Activated T-cell treated with anti-CD3 and anti-CD28 coated beads for 48 hours (primary cell): ENCODE measurements around the gene KAZN.

Source experiments
- DNase-seq: peaks from one replicate; pipeline ENCODE4 v3.0.0-alpha.2; 2020; ENCODE audit warnings: low read depth

Gene KAZN

DNA sequence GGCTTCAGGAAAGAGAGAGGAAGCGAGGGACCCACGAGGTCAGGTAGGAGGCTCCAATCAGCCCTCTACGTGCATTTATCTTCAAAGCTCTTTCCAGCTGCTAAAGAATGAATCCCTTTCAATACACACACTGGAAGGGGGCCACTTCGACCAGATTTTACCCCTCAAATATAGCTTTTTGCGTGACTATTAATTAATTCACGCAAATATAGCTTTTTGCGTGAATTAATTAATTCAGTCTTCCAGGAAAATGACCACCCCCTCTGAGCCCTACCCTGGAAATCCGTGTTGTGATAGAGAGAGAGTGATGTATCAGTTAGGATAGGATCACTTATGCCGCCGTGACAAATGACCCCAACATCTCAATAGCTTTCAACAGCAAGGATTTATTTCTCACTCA, 289.9 kb downstream of the KAZN start:
- DNase-seq: no peak

DNA sequence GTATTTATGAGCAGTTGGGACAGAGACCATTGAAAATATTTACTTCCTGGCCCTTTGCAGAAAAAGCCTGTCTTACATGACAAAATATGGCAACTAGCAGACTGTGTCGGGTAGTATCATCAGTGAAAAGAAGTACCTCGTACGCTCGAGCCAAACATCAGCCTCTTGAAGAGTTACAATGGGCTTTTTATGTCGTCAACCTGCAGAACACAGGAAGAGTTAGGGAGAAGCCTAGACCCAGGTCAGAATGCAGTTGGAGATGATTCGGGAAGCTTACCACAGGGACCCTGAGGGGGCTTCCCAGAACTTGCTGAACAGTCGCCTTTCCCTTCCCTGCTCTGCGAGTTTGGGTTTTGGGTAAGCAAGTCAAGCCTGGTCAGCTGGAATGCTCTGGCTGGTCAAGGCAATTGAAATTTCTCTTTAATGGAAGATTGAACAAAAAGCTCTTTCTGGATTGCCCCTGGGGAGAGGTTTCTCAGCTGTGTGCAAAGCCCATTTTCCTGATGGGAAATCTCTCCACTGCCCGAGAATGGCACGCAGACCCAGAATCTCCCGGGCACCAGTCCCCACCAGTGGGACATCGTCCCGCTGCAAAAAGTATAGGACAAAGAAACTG, 291.4 kb downstream of the KAZN start:
- no peak for DNase-seq

DNA sequence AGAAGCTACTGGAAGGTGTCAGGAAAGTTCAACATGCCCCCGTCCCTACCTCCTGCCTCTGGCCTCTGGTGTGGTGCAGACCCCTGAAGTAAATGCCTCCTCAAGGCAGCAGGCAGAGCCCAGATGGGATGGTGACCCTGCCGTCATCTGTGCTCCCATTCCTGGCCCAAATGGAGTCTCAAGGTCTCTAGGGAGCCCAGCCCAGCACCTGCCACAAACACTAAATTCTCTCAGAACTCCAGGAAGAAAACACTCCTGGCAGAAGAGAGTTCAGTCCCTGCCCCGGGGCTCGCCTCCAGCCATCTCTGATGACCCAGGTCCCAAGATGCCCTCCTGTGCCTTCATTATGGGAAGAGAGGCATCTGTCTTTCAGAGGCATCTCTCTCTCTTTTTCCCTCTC, 293.5 kb downstream of the KAZN start:
- DNase-seq: no peak

DNA sequence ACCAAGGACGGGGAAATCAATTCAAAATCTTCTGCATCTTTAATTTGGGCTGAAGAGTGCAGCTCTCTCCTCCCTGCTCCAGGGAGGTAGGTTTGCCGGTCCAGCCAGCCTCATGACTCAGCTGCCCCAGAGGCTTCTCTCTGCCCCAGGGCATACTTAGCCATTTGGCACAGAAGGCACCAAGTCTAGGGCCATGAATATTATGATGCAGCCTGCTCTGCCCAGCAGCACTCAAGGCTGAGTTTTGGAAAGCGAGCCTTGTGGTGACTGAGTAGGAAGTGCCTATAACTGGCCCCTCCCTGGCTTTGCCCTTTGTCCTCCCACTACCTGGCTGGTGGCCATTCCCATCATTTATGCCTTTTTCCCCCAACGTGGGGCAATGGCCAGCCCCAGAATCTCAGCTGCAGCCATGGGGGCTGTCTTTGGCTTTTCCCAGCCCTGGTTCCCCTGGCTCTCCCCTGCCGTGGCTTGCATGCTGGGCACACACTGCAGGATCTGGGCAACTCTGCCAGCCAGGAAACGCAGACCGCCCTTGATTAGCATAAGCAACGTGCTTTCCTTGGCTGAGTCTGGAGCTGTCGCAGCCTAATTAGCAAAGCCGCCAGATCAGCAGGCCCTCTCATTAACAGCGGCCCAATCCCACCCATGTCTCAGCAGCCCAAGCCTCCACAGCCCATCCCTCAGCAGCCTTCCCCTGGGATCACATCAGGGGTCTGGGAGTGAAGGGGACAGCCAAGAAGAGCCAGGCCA, 296.5 kb downstream of the KAZN start:
- DNase-seq: no peak

DNA sequence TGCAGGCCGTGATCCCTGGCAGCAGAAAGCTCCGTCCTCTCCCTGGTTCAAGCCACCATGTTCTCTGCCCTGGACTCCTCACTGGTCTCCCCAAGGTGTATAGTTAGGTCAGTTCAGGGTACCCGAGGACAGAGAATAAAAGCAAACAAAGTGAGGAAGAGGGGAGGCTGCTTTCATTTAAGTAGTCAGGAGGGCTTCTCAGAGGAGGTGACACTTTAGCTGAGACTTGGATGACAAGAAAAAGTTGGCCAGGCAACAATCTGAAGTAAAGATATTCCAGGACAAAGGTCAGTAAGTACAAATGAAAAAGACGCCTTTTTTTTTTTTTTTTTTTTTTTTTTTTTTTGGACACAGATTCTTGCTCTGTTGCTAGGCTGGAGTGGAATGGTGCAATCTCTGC, 297.2 kb downstream of the KAZN start:
- DNase-seq: no peak

DNA sequence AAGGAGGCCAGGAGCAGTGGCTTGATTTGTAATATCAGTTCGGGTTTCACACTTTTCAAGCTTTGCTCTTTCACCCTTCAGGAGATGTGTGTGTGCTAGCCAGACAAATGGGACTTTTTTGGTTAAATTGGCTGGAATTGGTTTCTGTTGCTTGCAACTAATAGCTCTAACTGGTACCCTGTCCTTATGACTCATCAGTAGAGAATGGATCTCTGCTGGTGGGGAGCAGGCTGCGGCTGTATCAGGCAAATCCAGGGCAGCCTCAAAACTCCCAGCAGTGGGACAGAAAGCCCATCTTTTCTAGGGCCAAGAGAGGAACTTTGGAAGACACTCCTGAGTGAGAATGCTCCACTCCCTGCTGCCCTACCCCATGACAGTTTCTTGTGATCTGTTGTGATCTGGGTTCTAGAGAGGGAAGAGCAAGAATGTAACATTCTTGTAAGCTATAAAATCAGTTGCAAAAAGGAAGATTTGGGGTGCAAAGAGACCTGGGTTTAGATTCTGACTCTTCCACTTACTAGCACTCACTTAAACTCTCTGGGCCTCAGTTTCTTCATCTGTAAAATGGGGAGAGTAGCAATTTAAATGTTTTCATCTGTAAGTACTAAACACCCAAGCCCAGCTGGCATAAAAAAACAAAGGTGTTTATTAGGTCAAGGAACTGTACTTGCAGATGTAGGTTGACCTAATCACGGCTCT, 298.0 kb downstream of the KAZN start:
- no peak for DNase-seq

DNA sequence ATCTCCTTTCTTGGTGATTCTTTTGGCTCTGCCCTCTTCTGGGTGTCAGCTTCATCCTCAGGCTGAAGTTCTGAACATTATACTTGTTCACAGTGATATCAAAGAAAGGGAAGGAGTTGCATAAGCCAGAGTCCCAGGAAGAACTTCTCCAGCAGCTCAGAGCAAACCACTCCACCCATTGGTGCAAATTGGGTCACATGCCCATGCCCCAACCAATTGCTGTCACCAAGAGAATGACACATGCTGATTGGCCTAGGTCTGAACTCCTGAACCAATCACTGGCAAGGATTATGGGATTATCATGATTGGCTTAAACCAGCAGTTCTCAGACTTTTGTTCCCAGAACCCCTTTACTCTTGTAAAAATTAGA, 298.6 kb downstream of the KAZN start:
- no peak for DNase-seq

DNA sequence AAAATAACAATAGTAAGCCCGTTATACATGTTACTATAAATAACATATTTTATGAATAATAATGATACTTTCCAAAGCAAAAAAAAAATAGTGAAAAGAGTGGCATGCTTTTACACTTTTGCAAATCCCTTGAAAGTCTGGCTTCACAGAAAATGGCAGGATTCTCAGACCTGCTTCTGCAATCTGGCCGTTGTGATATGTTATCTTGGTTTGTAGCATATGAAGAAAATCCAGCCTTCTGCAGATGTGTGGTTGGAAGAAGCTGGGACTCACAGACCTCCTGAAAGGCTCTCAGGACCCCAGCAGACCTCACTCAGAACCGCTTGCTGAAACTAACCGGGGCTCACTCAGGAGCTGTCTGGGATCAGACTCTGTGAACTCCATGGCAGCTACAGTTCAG, 299.1 kb downstream of the KAZN start:
- DNase-seq: no peak

DNA sequence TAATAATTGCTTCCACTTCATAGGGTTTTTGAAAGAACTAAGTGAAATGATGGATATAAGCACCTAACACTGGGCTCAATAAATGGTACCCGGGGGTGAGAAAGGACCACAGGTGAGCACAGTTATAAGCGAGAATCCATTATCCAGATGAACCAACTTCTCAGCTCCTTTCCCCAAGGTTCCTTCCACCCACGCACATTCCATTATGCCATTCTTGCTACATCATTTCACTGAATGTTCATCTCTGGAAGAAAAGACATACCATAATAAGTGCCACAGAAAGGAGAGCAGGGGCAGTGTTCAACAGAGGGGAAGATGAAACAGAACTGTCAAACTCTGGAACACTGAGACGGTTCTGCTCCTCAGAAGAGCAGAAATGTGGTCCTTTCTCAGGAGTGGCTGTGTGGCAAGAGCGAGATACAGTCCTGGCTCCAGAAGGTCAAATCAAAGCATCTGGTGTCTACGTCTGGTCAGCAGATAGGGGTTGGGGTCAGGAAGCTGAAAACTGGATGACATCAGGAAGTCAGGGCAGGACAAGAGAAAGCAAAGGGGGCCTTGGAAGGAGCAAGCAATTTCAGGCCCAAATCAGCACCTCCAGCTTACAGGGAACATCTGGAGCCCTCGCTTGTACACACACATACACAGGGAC, 299.6 kb downstream of the KAZN start:
- DNase-seq: no peak

DNA sequence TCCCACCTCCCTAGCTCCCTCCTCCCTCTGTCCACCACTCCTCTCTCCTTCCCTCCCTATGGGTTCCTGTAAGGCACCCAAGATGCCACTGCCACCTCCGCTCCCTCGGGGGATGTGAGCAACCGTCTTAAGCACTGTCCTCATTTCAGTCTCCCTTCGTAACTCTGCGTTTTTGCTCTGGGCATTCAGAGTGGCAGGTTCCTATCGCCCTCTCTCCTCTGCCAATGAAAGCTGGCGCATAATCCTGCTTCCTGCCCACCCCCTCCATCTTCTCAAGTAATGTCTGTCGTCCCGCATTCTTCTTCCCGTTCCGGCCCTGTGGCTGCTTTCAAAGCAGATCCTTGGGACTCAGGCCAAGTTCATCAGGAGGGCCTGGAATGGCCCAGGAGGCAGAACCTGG, 301.2 kb downstream of the KAZN start:
- DNase-seq: no peak

DNA sequence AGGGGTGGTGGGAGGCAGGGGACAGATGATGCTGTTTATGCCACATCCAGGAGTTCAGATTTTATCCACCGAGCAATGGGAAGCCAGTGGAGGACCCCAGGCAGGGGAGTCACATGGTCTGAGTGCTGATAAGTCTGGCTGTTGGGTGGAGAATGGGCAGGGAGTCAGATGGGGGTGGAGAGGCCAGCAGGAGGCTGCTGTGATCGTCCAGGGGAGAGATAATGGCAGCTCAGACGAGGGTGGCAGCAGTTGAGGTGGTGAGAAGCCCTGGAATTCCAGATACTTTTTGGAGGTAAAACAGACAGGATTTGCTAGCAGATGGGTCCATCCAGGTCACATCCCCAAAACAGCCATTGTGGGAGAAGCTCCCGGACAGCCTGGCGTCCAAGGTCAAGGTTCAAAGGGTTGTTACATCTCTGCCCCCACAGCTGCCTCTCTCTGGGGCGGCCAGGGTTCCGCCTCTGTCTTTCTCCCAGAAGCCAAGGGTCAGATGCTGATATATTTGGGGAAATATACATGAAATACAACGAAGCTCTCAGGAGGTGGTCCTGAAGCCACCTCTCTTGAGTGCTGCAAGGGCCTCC, 303.0 kb downstream of the KAZN start:
- DNase-seq: no peak

DNA sequence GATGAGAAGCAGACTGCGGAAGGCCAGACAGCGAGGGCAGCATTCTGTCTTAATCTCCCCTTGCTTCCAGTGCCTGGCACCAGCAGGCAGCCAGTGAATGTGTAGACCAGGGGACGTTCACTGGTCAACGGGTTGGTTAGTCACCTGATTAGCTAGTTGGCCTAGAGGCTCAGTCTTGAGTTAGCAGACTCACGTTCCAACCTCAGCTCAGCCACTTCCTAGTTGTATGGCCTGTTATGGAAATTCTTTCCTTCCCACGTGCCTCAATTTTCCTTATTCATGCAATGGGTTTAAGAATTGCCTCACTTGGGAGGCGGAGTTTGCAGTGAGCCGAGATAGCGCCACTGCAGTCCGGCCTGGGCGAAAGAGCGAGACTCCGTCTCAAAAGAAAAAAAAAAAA, 305.4 kb downstream of the KAZN start:
- DNase-seq: no peak

DNA sequence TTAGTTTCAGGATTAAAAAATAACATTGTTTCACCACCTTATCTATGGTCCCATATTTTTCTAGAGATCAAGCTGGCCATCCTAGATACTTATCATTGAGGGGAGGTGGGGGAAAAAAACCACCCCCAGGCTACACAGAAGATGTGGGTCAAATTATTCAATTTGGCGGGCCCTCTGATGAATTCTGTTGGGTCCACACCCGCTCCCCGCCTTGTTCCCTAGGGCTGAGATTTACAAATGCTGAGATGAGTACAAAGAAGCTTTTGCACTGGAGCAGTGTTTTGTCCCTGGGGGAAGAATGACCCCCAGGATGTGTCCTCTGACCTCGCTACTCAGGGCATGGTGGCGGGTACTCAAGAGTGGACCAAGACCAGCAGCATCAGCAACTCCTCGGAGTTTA, 308.2 kb downstream of the KAZN start:
- DNase-seq: no peak

DNA sequence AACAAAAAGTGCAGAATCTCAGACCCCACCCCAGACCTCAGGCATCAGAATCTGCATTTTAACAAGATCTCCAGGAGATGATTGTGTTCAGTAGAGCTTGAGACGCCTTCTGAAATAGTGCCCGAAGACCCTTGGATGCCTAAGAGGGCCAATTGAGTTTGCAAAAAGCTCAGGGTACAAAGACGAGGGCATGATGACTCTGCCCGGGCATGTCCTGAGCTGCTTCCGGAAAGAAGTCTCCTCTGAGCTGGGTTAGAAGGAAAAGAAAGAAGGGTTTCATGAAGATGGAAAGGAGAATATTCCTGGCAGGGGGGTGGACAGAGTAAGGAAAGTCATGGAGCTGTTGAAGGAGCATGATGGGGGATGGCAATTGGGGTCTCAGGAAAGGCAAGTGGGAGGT, 308.9 kb downstream of the KAZN start:
- no peak for DNase-seq

DNA sequence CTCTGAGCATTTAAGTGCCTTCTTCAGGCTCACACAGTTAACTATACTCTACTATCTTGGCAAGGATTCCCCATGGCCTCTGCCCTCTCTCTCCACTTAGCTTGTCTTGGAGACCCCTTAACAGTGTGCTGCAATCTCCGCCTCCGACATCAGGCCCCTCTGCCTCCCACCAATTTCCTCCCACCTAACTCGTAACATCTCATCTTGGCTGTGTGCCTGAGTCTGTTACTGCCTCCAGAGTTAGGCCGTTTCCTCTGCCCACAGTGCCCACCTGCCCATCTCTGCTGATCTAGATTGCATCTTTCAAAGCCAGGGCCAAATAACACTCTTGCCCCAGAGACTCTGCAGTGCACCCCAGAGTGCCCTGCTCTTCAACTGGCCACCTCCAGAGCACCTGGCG, 310.8 kb downstream of the KAZN start:
- no peak for DNase-seq

DNA sequence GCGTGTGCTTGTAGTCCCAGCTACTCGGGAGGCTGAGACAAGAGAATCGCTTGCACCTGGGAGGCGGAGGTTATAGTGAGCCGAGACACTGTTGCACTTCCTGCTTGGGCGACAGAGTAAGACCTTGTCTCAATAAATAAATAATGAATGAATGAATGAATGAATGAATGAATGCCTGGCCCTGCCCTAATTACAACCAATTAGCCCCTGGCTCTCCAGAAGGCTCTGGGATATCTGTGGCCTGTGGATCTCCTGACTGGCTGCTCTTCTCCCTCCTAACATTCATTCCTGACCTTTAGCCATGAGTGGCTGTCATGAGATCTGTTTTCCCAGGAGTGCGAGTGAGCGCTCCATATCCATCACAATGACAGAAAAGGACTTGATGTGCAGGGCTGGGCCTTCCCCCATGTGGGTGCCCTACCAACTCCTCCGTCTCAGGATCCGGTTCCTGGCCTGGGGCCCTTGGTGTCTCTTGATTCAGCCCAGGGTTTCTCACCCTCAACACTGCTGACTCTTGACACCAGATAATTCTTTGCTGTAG, 311.5 kb downstream of the KAZN start:
- no peak for DNase-seq

DNA sequence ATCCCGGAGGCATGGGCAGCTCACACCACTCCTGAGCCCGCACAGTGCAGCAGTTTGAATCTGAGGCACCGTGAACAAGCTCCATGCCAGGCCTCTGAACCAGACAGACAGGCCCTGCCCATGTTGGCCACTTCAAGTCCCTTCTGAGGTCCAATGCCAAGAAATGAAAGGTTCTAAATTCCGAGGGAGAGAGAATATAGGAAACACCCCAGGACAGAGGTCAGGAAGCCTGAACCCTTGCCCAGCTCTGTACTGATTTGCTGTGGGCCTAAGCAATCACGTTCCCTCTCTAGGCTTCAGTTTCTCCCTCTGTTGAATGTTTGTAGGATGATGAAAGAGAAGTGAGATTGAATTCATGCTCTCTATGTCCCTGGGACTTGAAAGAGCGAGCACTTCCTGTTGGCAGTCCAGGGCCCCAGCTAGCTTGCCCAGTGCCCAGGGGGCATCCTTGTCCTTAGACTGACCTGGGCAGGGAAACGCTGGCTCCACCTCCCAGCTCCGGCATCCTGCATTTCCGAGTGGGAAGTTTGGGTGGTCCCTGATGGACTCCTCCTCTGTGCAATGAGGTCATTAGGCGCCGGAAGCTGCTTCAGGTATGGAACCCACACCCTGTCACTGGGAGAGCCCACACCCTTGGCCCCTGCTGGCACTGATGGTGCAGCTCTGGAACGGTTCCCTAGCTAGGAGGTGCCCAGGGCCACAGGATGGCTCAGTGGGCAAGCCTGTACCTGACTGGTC, 312.7 kb downstream of the KAZN start:
- no peak for DNase-seq

DNA sequence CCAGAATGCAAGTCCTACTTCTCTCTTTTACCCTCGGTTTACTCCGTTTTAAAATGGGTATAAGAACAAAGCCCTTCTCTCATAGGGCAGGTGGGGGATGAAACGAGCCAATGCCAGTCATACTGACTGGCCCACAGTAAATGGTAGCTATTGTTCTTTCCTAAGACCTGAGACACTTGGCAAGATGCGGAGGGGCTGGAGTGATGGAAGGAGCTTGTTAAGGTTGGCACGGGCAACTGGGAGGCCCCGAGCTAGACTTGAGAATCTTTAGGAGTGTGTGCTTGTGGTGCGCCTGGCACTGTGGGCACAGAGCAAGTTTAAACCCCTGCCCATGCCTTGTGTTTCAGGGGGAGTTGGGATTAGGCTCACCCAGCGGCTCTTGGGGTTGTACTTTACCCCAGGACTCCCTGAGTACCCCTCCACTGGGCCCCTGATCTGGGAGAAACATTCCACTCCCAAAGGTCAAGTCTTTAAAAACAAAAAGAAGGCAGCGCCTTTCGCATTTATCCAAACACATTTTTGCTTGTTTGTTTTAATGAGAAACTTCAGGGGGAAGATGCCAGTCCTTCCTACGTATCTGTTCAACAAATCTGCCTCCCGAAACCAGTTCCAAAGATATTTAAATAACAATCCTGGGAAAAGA, 314.5 kb downstream of the KAZN start:
- no peak for DNase-seq

DNA sequence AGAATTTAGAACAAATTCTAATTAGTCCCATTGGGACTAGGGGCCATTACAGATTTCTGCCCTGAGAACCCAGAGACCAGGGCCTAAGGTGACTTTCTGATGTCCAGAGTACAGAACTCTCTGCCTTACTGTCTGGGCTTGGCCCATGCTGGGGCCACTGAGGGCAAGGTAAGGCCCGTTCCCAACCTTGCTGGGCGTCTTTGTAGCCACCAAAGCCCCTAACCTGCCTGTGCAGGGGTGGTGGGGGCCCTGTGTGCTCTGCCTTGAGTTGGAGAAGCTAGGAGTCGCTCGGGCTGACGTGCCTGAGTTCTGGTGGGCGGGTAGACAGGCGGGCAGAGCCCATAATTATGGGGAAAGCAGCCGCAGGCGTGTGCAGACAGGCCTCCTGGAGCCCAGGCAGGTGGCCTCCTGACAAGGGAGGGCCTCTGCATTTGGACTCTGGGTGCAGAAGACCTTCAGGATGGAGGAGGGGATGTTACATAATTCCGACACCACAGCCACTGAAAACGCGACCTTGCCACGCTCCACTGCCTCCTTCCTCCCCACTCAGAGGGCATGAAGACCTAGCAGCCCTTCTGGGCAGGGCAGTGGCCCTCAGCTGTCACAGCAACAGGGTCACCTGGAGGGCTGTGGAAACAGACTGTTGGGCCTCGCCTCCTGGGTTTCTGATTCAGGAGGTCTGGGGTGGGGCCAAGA, 315.1 kb downstream of the KAZN start:
- DNase-seq: no peak

DNA sequence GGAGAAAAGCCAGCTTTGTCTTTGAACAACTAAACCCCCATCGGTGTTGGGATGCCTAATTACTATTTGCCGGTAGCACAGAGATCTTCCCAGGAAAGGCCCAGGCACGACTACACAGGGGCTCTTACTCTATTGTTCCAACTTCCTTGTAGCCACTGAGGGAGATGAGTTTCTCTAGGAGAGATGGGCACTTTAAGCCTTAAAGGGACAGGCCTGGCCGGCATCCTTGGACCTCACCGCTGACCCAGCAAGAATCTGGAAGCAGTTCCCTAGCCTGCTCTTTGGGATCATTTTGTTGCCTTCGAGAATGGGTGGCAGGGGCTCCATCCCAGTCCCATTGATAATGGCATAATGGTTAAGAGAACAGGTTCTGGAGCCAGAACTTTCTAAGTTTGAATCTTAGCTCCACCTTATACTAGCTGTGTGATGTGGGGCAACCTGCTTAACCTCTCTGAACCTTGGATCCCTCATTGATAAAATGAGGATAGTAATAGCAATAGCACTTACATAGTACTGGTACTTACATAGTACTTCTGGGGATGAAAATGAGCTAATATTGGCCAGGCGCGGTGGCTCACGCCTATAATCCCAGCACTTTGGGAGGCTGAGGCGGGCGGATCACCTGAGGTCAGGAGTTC, 316.0 kb downstream of the KAZN start:
- no peak for DNase-seq
